ENCODE results near the gene RALGDS.

RALGDS gene

DNA sequence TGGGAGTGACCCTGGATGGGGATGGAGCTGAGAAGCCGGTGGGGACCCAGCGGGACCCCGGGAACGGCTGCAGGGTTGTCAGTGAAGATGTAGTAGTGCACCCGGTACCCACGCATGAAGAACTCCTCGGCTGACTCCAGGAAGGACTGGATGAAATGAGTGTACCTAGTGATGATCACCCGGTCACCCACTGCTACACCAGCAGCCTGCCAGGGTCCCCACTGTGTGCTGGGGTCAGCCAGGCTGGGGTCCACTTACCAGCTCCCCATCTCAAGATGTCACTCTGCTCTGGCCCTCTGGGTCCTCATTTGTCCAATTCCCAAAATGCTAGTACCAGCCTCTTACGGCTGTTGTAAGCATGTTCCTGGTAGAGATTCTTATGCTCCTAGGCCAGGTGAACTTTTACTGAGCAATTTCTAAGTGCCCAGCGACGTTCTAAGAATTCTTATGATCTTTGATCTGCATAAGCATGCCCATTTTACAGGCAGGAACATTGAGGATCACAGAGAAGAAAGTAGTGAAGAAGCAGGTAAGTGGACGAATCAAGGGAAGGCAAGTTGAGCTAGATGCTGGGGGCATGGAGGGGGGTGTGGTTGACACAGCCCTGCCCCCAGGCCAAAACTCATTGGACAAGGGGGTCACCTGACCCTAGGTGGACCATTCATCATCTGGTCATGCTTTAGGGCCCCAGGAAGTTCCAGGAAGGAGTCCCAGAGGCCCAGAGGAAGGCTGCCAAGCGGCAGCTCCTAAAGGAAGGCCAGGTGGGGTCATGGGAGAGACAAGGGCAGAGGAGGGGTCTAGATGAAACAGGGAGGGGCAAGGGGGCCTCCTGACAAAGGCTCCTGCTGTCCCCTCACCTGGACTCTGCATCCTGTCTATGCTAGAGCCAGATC lies 33.3 kb upstream of the RALGDS start:
- Histone ChIP-seq H3K4me3 (ENCODE audit: low read depth, low read length) (no peak overlapping the region), H3K36me3 (no peaks in the 10 kb centered on the region), H3K27ac (no peak overlapping the region), H3K9me3 (ENCODE audit: severe bottlenecking) (no peaks in the 10 kb centered on the region), H3K27me3 (ENCODE audit: insufficient read depth, low read depth, severe bottlenecking) (no peaks in the 10 kb centered on the region)
- DNase-seq, result no peak
- TF ChIP-seq, protein P1, sequence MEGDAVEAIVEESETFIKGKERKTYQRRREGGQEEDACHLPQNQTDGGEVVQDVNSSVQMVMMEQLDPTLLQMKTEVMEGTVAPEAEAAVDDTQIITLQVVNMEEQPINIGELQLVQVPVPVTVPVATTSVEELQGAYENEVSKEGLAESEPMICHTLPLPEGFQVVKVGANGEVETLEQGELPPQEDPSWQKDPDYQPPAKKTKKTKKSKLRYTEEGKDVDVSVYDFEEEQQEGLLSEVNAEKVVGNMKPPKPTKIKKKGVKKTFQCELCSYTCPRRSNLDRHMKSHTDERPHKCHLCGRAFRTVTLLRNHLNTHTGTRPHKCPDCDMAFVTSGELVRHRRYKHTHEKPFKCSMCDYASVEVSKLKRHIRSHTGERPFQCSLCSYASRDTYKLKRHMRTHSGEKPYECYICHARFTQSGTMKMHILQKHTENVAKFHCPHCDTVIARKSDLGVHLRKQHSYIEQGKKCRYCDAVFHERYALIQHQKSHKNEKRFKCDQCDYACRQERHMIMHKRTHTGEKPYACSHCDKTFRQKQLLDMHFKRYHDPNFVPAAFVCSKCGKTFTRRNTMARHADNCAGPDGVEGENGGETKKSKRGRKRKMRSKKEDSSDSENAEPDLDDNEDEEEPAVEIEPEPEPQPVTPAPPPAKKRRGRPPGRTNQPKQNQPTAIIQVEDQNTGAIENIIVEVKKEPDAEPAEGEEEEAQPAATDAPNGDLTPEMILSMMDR (IDR thresholded peaks at IDR 0.05; ENCODE audit: low read depth, low read length), result no peak

DNA sequence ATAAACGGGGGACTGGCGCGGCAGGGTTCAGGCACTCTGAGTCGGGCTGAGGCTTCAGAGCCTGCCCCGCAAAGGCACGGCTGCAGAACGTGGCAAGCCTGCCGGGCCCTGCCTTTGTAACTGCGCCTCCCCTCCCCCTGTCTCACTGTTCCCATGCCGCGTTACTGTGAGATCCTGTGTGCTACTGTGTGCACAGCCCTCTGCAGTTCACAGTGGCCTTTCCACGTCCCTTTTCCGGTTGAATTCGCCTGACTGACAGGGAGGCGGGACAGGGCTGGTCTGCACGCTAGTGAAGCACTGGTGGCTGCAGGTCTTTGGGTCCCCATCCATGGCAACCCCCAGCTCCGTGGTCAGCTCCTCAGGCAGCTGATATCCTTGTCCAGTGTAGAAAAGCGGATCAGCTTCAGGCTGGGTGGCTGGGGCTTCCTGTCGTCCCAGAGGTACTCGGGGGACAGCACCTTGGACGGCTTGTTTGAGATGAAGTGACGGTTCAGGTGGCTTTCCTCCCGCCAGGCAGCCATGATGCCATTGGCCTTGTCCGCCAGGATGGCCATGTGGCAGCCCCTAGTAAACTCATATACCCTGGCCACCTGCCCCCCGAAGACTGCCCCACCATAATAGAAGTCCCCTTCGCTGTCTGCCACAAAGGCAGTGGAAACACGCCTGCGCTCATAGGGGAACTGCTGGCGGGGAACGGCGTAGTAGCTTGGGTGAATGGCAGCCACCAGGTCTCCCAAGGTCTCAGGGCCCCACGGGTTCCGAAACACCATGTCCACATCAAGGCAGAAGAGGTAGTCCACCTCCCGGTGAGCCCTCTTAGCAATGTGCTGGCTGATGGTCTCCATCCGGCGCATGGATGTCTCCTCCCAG lies 32.4 kb upstream of the RALGDS start:
- TF ChIP-seq, protein P1 (IDR thresholded peaks at IDR 0.05; ENCODE audit: low read depth, low read length), result no peak
- Histone ChIP-seq H3K27ac (no peak overlapping the region), H3K27me3 (ENCODE audit: insufficient read depth, low read depth, severe bottlenecking) (no peaks in the 10 kb centered on the region), H3K9me3 (ENCODE audit: severe bottlenecking) (no peaks in the 10 kb centered on the region), H3K36me3 (no peaks in the 10 kb centered on the region), H3K4me3 (ENCODE audit: low read depth, low read length) (no peak overlapping the region)
- DNase-seq, result no peak

DNA sequence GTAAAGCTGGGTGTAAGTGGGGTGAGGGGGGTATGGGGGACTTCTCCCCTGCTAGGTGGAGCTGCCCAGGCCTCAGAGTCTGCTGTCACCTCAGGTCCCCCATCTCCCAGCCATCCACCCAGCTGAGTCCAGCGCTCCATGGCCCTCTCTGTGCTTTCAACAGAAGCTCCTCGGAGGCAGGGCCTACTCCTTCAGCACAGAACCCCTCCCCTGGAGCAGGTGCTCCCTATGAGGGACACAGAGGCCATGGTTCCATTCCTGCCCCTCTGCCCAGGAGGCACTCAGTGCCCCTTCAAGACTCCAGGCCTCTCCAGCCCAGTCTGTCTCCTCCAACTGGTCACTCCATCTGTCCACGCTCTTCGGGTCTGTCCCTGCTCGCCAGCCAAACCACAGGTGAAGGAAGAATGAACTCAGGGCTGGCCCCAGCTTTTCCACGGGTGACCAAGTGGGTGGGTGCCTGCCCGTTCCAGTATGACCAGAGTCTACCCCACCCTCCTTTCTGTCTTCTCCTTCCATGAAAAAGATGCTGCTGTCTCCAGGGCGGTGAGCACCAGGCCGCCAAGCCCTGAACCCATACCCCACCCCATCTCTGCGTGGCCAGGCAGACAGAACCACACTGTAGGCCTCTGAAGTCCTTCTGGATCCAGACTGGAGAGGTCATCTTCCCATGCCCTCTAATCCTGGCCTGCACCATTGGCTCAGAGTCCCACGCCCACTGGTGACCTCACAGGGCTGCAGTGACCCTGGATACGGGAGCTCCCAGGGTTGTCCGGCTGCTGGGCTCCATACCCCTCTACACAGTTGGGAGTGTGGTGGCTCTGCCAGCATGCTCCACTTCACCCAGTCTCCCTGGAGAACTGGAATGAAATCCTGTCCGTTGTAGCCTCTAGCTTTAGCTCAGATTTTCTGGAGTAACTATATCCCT lies 30.8 kb upstream of the RALGDS start:
- DNase-seq, result no peak
- TF ChIP-seq, protein P1 (IDR thresholded peaks at IDR 0.05; ENCODE audit: low read depth, low read length), result no peak
- H3K27me3 ChIP-seq (ENCODE audit: insufficient read depth, low read depth, severe bottlenecking), result no peaks in the 10 kb centered on the region

DNA sequence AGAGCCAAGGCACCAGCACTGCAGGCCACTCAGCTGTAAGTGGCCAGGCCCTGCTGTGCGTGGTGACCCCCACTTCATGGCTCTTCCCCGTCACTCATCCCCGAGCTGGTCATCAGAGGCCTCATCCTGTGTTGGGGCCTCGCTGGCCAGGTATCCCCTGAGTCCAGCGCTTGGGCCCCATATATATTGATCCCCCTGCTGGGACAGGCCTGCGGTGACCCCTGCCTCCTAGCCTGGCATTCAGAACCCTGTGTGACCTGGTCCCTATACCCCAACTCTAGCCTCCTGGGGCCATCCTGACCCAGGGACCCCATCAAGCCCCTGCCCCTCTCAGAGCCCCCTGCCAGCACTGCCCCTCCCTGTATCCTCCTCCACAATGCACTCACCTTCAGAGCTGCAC lies 30.0 kb upstream of the RALGDS start:
- no peak overlapping the region for H3K27ac ChIP-seq
- no peaks in the 10 kb centered on the region for H3K27me3 ChIP-seq (ENCODE audit: insufficient read depth, low read depth, severe bottlenecking)
- TF ChIP-seq, protein P1 (IDR thresholded peaks at IDR 0.05; ENCODE audit: low read depth, low read length), result no peak
- H3K4me3 ChIP-seq (ENCODE audit: low read depth, low read length), result no peak overlapping the region
- no peak for DNase-seq
- peaks cover 8% of the 10 kb centered on the region; the same call in 1 of the 2 replicates for H3K36me3 ChIP-seq
- H3K9me3 ChIP-seq (ENCODE audit: severe bottlenecking), result no peaks in the 10 kb centered on the region

More for the DNA sequence above, 30.8 kb upstream of the RALGDS start:
- Histone ChIP-seq H3K4me3 (ENCODE audit: low read depth, low read length) (no peak overlapping the region), H3K27ac (no peak overlapping the region), H3K9me3 (ENCODE audit: severe bottlenecking) (no peaks in the 10 kb centered on the region), H3K36me3 (peaks cover 5% of the 10 kb centered on the region; the same call in 1 of the 2 replicates)
